IMR-90 (cell line): ENCODE data around the gene WWC2. TPM values are rescaled to one million over a fixed set of nuclear protein-coding genes. Genes with fewer than 3 reads are reported as not detected.

ENCODE experiments used
- ATAC-seq: fragments of 200-7000 bp; cut with Tn5 transposase; 2 replicates; pipeline ENCODE4 v1.9.1; 2020; ENCODE audit warnings: low read depth, mild to moderate bottlenecking, moderate library complexity
- BruUV-seq: library from RNA; stranded (reverse); fragments of 400-500 nt; replicated peaks from 2 replicates; lab custom pipeline; 2021; lab: Mats Ljungman, UMichigan
- CTCF ChIA-PET: fragments of 300-600 bp; formaldehyde crosslinking; extraction: SDS; loops from one replicate; lab custom pipeline; 2021; ENCODE audit warnings: antibody characterized with exemption; lab: Yijun Ruan, JAX
- POLR2A ChIA-PET: fragments of 300-600 bp; sonication (Branson Sonifier 250); formaldehyde crosslinking; loops from one replicate; lab custom pipeline; 2022; ENCODE audit warnings: antibody characterized with exemption; ENCODE audit not compliant: unreplicated experiment; lab: Charles Lee
- DNase-seq: peaks from one replicate; pipeline ENCODE4 v3.0.0; 2013
- H2AFZ ChIP-seq: replicated peaks from 2 replicates; pipeline ENCODE3; 2013; ENCODE audit warnings: low read length, mild to moderate bottlenecking; ENCODE audit not compliant: poor library complexity
- H2AK5ac ChIP-seq: 2 replicates; pipeline ENCODE4 v1.6.1; 2013; ENCODE audit warnings: low read depth, low read length, inconsistent platforms
- H2AK9ac ChIP-seq: replicated peaks from 2 replicates; pipeline ENCODE3; 2013; ENCODE audit warnings: mild to moderate bottlenecking, low read depth, low read length, moderate library complexity; ENCODE audit not compliant: poor library complexity
- H2BK120ac ChIP-seq: 2 replicates; pipeline ENCODE4 v1.6.1; 2013; ENCODE audit warnings: low read depth, low read length, inconsistent platforms
- H2BK15ac ChIP-seq: 3 replicates; pipeline ENCODE4 v1.6.1; 2013; ENCODE audit warnings: low read depth, low read length, inconsistent platforms
- H2BK20ac ChIP-seq: 2 replicates; pipeline ENCODE4 v1.6.1; 2013; ENCODE audit warnings: low read depth, mild to moderate bottlenecking, inconsistent platforms, low read length, moderate library complexity
- H2BK5ac ChIP-seq: 2 replicates; pipeline ENCODE4 v1.6.1; 2013; ENCODE audit warnings: mild to moderate bottlenecking, low read depth, low read length, inconsistent platforms; ENCODE audit not compliant: poor library complexity, severe bottlenecking
- H3K14ac ChIP-seq: replicated peaks from 2 replicates; pipeline ENCODE4 v1.6.1; 2013; ENCODE audit warnings: low read depth, low read length, inconsistent platforms
- H3K18ac ChIP-seq: 2 replicates; pipeline ENCODE4 v1.6.1; 2013; ENCODE audit warnings: low read depth, low read length, control low read depth
- H3K23ac ChIP-seq: 2 replicates; pipeline ENCODE4 v1.6.1; 2013; ENCODE audit warnings: low read depth, low read length, inconsistent platforms
- H3K27ac ChIP-seq: 2 replicates; pipeline ENCODE4 v1.5.1; 2013; ENCODE audit warnings: mild to moderate bottlenecking, control low read depth, low read length; ENCODE audit not compliant: insufficient read depth
- H3K27me3 ChIP-seq: 2 replicates; pipeline ENCODE4 v1.6.1; 2013; ENCODE audit warnings: low read length; ENCODE audit not compliant: control insufficient read depth, insufficient read depth
- H3K36me3 ChIP-seq: 2 replicates; pipeline ENCODE4 v1.6.1; 2013; ENCODE audit warnings: low read length, mixed read lengths; ENCODE audit not compliant: control insufficient read depth, insufficient read depth
- H3K4ac ChIP-seq: 2 replicates; pipeline ENCODE4 v1.6.1; 2013; ENCODE audit warnings: low read depth, low read length, inconsistent platforms
- H3K4me1 ChIP-seq: 2 replicates; pipeline ENCODE4 v1.6.1; 2013; ENCODE audit warnings: low read length, mixed read lengths; ENCODE audit not compliant: control insufficient read depth, insufficient read depth
- H3K4me2 ChIP-seq: 2 replicates; pipeline ENCODE4 v1.6.1; 2013; ENCODE audit warnings: low read depth, mild to moderate bottlenecking, control low read depth, low read length, moderate library complexity
- H3K4me3 ChIP-seq: 2 replicates; pipeline ENCODE4 v1.5.1; 2013; ENCODE audit warnings: low read depth, mild to moderate bottlenecking, control low read depth, low read length, moderate library complexity; ENCODE audit not compliant: insufficient read depth
- H3K56ac ChIP-seq: 2 replicates; pipeline ENCODE4 v1.6.1; 2013; ENCODE audit warnings: low read length, inconsistent platforms; ENCODE audit not compliant: insufficient read depth; ENCODE audit errors: extremely low read depth
- H3K79me1 ChIP-seq, 2 experiments: 2 replicates each; pipeline ENCODE4 v1.6.1; 2013; ENCODE audit warnings: low read length in 2 of 2, inconsistent platforms in 1 of 2, low read depth in 1 of 2
- H3K9ac ChIP-seq: 2 replicates; pipeline ENCODE4 v1.6.1; 2013; ENCODE audit warnings: low read depth, low read length, control low read depth
- H3K9me1 ChIP-seq: 2 replicates; pipeline ENCODE4 v1.6.1; 2013; ENCODE audit warnings: low read length, inconsistent platforms; ENCODE audit not compliant: insufficient read depth
- H3K9me3 ChIP-seq: 2 replicates; pipeline ENCODE4 v1.6.1; 2013; ENCODE audit warnings: low read length; ENCODE audit not compliant: control insufficient read depth, insufficient read depth
- H4K20me1 ChIP-seq: 2 replicates; pipeline ENCODE4 v1.6.1; 2013; ENCODE audit warnings: low read length, inconsistent platforms; ENCODE audit not compliant: insufficient read depth
- H4K5ac ChIP-seq: 2 replicates; pipeline ENCODE4 v1.6.1; 2013; ENCODE audit warnings: mild to moderate bottlenecking, low read depth, low read length, control low read depth
- H4K8ac ChIP-seq, 2 experiments: 2 replicates each; pipeline ENCODE4 v1.6.1; 2013; ENCODE audit warnings: low read depth in 2 of 2, low read length in 2 of 2, control low read depth in 1 of 2, inconsistent platforms in 1 of 2
- H4K91ac ChIP-seq: 2 replicates; pipeline ENCODE4 v1.6.1; 2013; ENCODE audit warnings: low read depth, low read length, inconsistent platforms; ENCODE audit not compliant: insufficient read depth
- CTCF ChIP-seq: conservative IDR thresholded peaks from 2 replicates; pipeline ENCODE4 v1.5.1; 2012; ENCODE audit warnings: mild to moderate bottlenecking, low read depth, low read length, improper control_type of control experiment
- ELK1 ChIP-seq: fragments of 150-350 bp; IDR thresholded peaks from 2 replicates; pipeline ENCODE4 v1.6.1; 2016; ENCODE audit warnings: low read depth, mild to moderate bottlenecking, low read length, moderate library complexity, borderline replicate concordance
- FOS ChIP-seq: fragments of 150-350 bp; IDR thresholded peaks from 2 replicates; pipeline ENCODE4 v1.6.1; 2016; ENCODE audit warnings: low read depth, low read length
- NFE2L2 ChIP-seq: fragments of 150-350 bp; IDR thresholded peaks from 2 replicates; pipeline ENCODE4 v1.6.1; 2016; ENCODE audit warnings: low read depth, mild to moderate bottlenecking, low read length
- RCOR1 ChIP-seq: IDR thresholded peaks from 2 replicates; pipeline ENCODE4 v1.6.1; 2012; ENCODE audit warnings: mild to moderate bottlenecking, low read length, improper control_type of control experiment; ENCODE audit not compliant: insufficient replicate concordance
- WGBS, 2 experiments: methylation state at CpG; one replicate each; pipeline versions ENCODE4 v1.1.5 to v1.1.7; 2013; ENCODE audit warnings: missing lambda C conversion rate in 2 of 2; ENCODE audit not compliant: insufficient read length in 1 of 2; ENCODE audit errors: extremely low coverage in 2 of 2; 5-methylcytosine and 5-hydroxymethylcytosine counted together
- dilution Hi-C: fragments of 300-500 bp; cut with HindIII; formaldehyde crosslinking; loops from one replicate; pipeline ENCODE4 v1.14.3; 2018; ENCODE audit warnings: low sequenced_read_pairs; ENCODE audit not compliant: unreplicated experiment
- in situ Hi-C: fragments of 300-500 bp; cut with MboI; formaldehyde crosslinking; loops from 3 replicates; pipeline ENCODE4 v1.14.3; 2019; ENCODE audit warnings: low sequenced_read_pairs, inconsistent platforms, mixed read lengths
- intact Hi-C: fragments of 100-400 bp; cut with micrococcal nuclease; formaldehyde crosslinking; loops from 2 replicates; pipeline ENCODE4 v1.10.0; 2022
- polyA plus RNA-seq, 3 experiments: library from polyadenylated mRNA; depleted of rRNA; stranded (reverse); fragments of >200 nt; gene quantifications; 2 replicates each; pipeline ENCODE4 v1.2.3, GENCODE V29; 2012; ENCODE audit warnings: low replicate concordance in 1 of 3
- total RNA-seq: library from RNA; depleted of rRNA; stranded (reverse); fragments of >200 nt; gene quantifications from 2 replicates; pipeline ENCODE4 v1.2.3, GENCODE V29; 2012

WWC2 gene
- total and polyA plus RNA-seq, 2 of the 4 experiments (the other 2 are of a cell fraction) = 26.6 to 27.4 TPM

DNA sequence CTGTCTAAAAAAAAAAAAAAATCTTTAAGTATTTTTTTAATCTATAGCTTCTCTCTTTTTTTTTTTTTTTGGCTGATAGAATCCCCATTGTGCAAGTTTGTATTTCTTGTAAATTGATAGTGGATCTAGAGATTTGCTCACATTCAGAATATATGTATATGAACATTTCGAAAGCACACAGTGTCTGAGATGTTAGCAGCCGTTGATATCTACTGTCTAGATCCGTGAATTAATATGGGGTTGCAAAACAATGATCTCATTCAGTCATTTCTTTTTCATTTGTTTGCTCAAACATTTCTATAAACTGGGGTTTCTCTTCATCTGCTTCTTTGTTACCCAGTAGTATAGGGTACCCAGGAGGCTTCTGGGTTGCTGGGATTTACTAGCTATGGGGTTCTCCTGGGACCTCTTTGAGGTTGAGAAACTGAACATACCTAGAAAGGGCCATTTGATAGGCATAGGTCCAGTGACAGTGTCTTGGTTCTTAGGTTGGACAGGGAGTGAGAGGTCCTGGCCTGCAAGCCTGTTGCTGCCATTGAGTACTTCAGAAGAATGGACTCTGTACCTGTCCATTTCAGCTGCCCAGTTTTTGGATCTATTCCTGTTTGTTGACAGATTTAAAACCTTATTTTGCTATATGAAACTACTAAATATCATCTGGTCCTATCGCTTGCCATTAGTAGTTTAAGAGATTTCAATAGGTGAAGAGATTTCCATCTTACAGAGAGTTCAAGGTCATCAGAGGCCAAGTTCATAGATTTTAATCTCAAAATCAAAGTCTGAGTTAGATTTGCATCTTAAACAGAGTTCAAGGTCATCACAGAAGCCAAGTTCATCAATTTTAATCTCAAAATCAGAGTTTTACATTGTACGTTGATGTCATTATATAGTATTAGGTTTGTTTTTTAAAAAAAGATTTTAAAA lies 50.8 kb downstream of the WWC2 start:
- TF ChIP-seq FOS = no peak
- TF ChIP-seq ELK1 = no peak
- no peak for TF ChIP-seq CTCF
- no peak for TF ChIP-seq NFE2L2
- TF ChIP-seq RCOR1 = no peak
- dilution Hi-C loops = no loop called here
- H4K20me1 ChIP-seq = peaks cover 53% of the 10 kb centered on the region

More for the DNA sequence above, 50.8 kb downstream of the WWC2 start:
- no peaks in the 10 kb centered on the region for H3K36me3 ChIP-seq
- no TSS peak for BruUV-seq
- H3K4ac ChIP-seq = no peak overlapping the region
- no peak for ATAC-seq
- H2BK5ac ChIP-seq = no peak overlapping the region
- no peak overlapping the region for H3K18ac ChIP-seq
- ChIA-PET CTCF (interaction anchor here (0.6 to 1.5 kb wide), 5 partner anchors 11 to 237 kb away, joined by 3 to 5 read pairs (median 4); no protein-coding TSS in a partner anchor), POLR2A (no interaction called here)
- no peak overlapping the region for H4K5ac ChIP-seq
- H3K23ac ChIP-seq = no peak overlapping the region
- intact Hi-C loops = no loop called here
- no peak overlapping the region for H2AK5ac ChIP-seq
- no peak overlapping the region for H3K56ac ChIP-seq
- H2BK15ac ChIP-seq = no peak overlapping the region
- in situ Hi-C loops = no loop called here
- H3K9me3 ChIP-seq = no peaks in the 10 kb centered on the region
- no peak overlapping the region for H3K9ac ChIP-seq
- H2AK9ac ChIP-seq = no peak overlapping the region
- H4K8ac ChIP-seq = no peak overlapping the region
- H3K27ac ChIP-seq = no peak overlapping the region; the same call in 1 of the 2 replicates
- H3K27me3 ChIP-seq = no peaks in the 10 kb centered on the region
- no peak overlapping the region for H2AFZ ChIP-seq
- H2BK20ac ChIP-seq = no peak overlapping the region
- no CpG with 5 or more reads among the region's 5 CpGs for WGBS, 2 experiments
- H3K4me1 ChIP-seq = peaks cover 8% of the 10 kb centered on the region
- peaks cover 9% of the 10 kb centered on the region; the same call in 1 of the 2 replicates for H3K9me1 ChIP-seq
- no peak for DNase-seq
- no peak overlapping the region for H3K4me2 ChIP-seq
- H3K4me3 ChIP-seq = no peak overlapping the region
- H3K79me1 ChIP-seq = peaks cover 42 to 62% of the 10 kb centered on the region in 2 experiments
- no peak overlapping the region for H3K14ac ChIP-seq
- H4K91ac ChIP-seq = no peak overlapping the region
- no peak overlapping the region for H2BK120ac ChIP-seq
